Measurements from ENCODE around the gene MCM9.
"Not testable (repeated sequence)": the region's sequence is repeated elsewhere in the genome, so short reads cannot be mapped to it uniquely, and the experiment has no call there.

Gene MCM9

GRCh38 chr6:118876198-118876597 lies 58.8 kb downstream of the MCM9 start:
- intact Hi-C loops (cut with micrococcal nuclease) = no loop called here
- Mint-ChIP-seq H3K4me1 (ENCODE audit: low read depth) (peaks cover 33% of the 10 kb centered on the region), H3K4me3 (no peak overlapping the region), H3K36me3 (ENCODE audit: low read depth) (peaks cover 12% of the 10 kb centered on the region), H3K9me3 (no peaks in the 10 kb centered on the region), H3K27ac (no peak overlapping the region), H3K27me3 (no peaks in the 10 kb centered on the region)

GRCh38 chr6:118875672-118876071 lies 59.3 kb downstream of the MCM9 start:
- H3K4me3 Mint-ChIP-seq = no peak overlapping the region
- no peak overlapping the region for H3K27ac Mint-ChIP-seq
- H3K27me3 Mint-ChIP-seq = no peaks in the 10 kb centered on the region
- peaks cover 33% of the 10 kb centered on the region for H3K4me1 Mint-ChIP-seq (ENCODE audit: low read depth)
- intact Hi-C loops (cut with micrococcal nuclease) = no loop called here
- no peaks in the 10 kb centered on the region for H3K9me3 Mint-ChIP-seq
- H3K36me3 Mint-ChIP-seq (ENCODE audit: low read depth) = peaks cover 12% of the 10 kb centered on the region

- Mint-ChIP-seq H3K27ac (peak overlapping the region; percentile 23), H3K9me3 (no peaks in the 10 kb centered on the region), H3K36me3 (ENCODE audit: low read depth) (peaks cover 20% of the 10 kb centered on the region), H3K4me3 (no peak overlapping the region), H3K4me1 (ENCODE audit: low read depth) (peaks cover 30% of the 10 kb centered on the region), H3K27me3 (no peaks in the 10 kb centered on the region)
- intact Hi-C loops (cut with micrococcal nuclease) = no loop called here
Measured at GRCh38 chr6:118873239-118873638, 61.7 kb downstream of the MCM9 start.

GRCh38 chr6:118872726-118873125 lies 62.2 kb downstream of the MCM9 start:
- Mint-ChIP-seq H3K9me3 (no peaks in the 10 kb centered on the region), H3K27ac (peak overlapping the region; percentile 23), H3K4me3 (no peak overlapping the region), H3K36me3 (ENCODE audit: low read depth) (peaks cover 20% of the 10 kb centered on the region), H3K4me1 (ENCODE audit: low read depth) (peaks cover 30% of the 10 kb centered on the region), H3K27me3 (no peaks in the 10 kb centered on the region)
- intact Hi-C loops (cut with micrococcal nuclease) = no loop called here

GRCh38 chr6:118872318-118872717 lies 62.6 kb downstream of the MCM9 start:
- Mint-ChIP-seq H3K36me3 (ENCODE audit: low read depth) (peaks cover 16% of the 10 kb centered on the region), H3K27ac (peak overlapping the region; percentile 25), H3K4me1 (ENCODE audit: low read depth) (peaks cover 30% of the 10 kb centered on the region), H3K27me3 (no peaks in the 10 kb centered on the region), H3K4me3 (no peak overlapping the region), H3K9me3 (no peaks in the 10 kb centered on the region)
- intact Hi-C loops (cut with micrococcal nuclease) = no loop called here

GRCh38 chr6:118871331-118871730 lies 63.6 kb downstream of the MCM9 start:
- H3K36me3 Mint-ChIP-seq (ENCODE audit: low read depth) = peaks cover 14% of the 10 kb centered on the region
- no peak overlapping the region for H3K4me3 Mint-ChIP-seq
- peaks cover 34% of the 10 kb centered on the region for H3K4me1 Mint-ChIP-seq (ENCODE audit: low read depth)
- H3K27ac Mint-ChIP-seq = peak overlapping the region; percentile 25
- intact Hi-C loops (cut with micrococcal nuclease) = no loop called here
- H3K27me3 Mint-ChIP-seq = no peaks in the 10 kb centered on the region
- H3K9me3 Mint-ChIP-seq = peaks cover 6% of the 10 kb centered on the region

GRCh38 chr6:118869894-118870589 lies 64.9 kb downstream of the MCM9 start:
- peaks cover 10% of the 10 kb centered on the region for H3K9me3 Mint-ChIP-seq
- H3K4me1 Mint-ChIP-seq (ENCODE audit: low read depth) = peaks cover 47% of the 10 kb centered on the region
- H3K27me3 Mint-ChIP-seq = no peaks in the 10 kb centered on the region
- no peak overlapping the region for H3K27ac Mint-ChIP-seq
- no peak overlapping the region for H3K4me3 Mint-ChIP-seq
- intact Hi-C loops (cut with micrococcal nuclease) = no loop called here
- H3K36me3 Mint-ChIP-seq (ENCODE audit: low read depth) = peaks cover 14% of the 10 kb centered on the region

GRCh38 chr6:118869350-118869749 lies 65.6 kb downstream of the MCM9 start:
- Mint-ChIP-seq H3K36me3 (ENCODE audit: low read depth) (peaks cover 14% of the 10 kb centered on the region), H3K4me1 (ENCODE audit: low read depth) (peaks cover 54% of the 10 kb centered on the region), H3K27me3 (no peaks in the 10 kb centered on the region), H3K4me3 (no peak overlapping the region), H3K9me3 (peaks cover 10% of the 10 kb centered on the region), H3K27ac (no peak overlapping the region)
- intact Hi-C loops (cut with micrococcal nuclease) = no loop called here

- Mint-ChIP-seq H3K9me3 (peaks cover 10% of the 10 kb centered on the region), H3K36me3 (ENCODE audit: low read depth) (peaks cover 14% of the 10 kb centered on the region), H3K4me1 (ENCODE audit: low read depth) (peaks cover 58% of the 10 kb centered on the region)
- H3K27ac Mint-ChIP-seq; intact Hi-C loops (cut with micrococcal nuclease); H3K27me3 Mint-ChIP-seq; H3K4me3 Mint-ChIP-seq: not testable (repeated sequence)
Measured at GRCh38 chr6:118868901-118869300, 66.1 kb downstream of the MCM9 start.

GRCh38 chr6:118867181-118867580 lies 67.8 kb downstream of the MCM9 start:
- no peak overlapping the region for H3K4me3 Mint-ChIP-seq
- no peak overlapping the region for H3K27ac Mint-ChIP-seq
- peaks cover 10% of the 10 kb centered on the region for H3K9me3 Mint-ChIP-seq
- intact Hi-C loops (cut with micrococcal nuclease) = no loop called here
- H3K4me1 Mint-ChIP-seq (ENCODE audit: low read depth) = peaks cover 47% of the 10 kb centered on the region
- H3K36me3 Mint-ChIP-seq (ENCODE audit: low read depth) = peaks cover 21% of the 10 kb centered on the region
- H3K27me3 Mint-ChIP-seq = no peaks in the 10 kb centered on the region

GRCh38 chr6:118865100-118865391 lies 69.9 kb downstream of the MCM9 start:
- peak overlapping the region; percentile 63 for H3K27ac Mint-ChIP-seq
- no peaks in the 10 kb centered on the region for H3K27me3 Mint-ChIP-seq
- H3K9me3 Mint-ChIP-seq = peaks cover 10% of the 10 kb centered on the region
- intact Hi-C loops (cut with micrococcal nuclease) = no loop called here
- no peak overlapping the region for H3K4me3 Mint-ChIP-seq
- peaks cover 42% of the 10 kb centered on the region for H3K4me1 Mint-ChIP-seq (ENCODE audit: low read depth)
- peaks cover 28% of the 10 kb centered on the region for H3K36me3 Mint-ChIP-seq (ENCODE audit: low read depth)

GRCh38 chr6:118864341-118865099 lies 70.4 kb downstream of the MCM9 start:
- Mint-ChIP-seq H3K27ac (peak overlapping the region; percentile 63), H3K27me3 (no peaks in the 10 kb centered on the region), H3K4me1 (ENCODE audit: low read depth) (peaks cover 42% of the 10 kb centered on the region), H3K4me3 (no peak overlapping the region), H3K9me3 (peaks cover 10% of the 10 kb centered on the region), H3K36me3 (ENCODE audit: low read depth) (peaks cover 28% of the 10 kb centered on the region)
- intact Hi-C loops (cut with micrococcal nuclease) = no loop called here

GRCh38 chr6:118862443-118862842 lies 72.5 kb downstream of the MCM9 start:
- Mint-ChIP-seq H3K4me1 (ENCODE audit: low read depth) (peaks cover 43% of the 10 kb centered on the region), H3K36me3 (ENCODE audit: low read depth) (peaks cover 20% of the 10 kb centered on the region), H3K27me3 (no peaks in the 10 kb centered on the region), H3K27ac (no peak overlapping the region), H3K9me3 (peaks cover 10% of the 10 kb centered on the region), H3K4me3 (no peak overlapping the region)
- intact Hi-C loops (cut with micrococcal nuclease) = no loop called here

- Mint-ChIP-seq H3K4me3 (no peak overlapping the region), H3K27me3 (no peaks in the 10 kb centered on the region), H3K4me1 (ENCODE audit: low read depth) (peaks cover 35% of the 10 kb centered on the region), H3K27ac (no peak overlapping the region), H3K9me3 (no peaks in the 10 kb centered on the region), H3K36me3 (ENCODE audit: low read depth) (peaks cover 20% of the 10 kb centered on the region)
- intact Hi-C loops (cut with micrococcal nuclease) = no loop called here
Measured at GRCh38 chr6:118860880-118861279, 74.1 kb downstream of the MCM9 start.

- peaks cover 20% of the 10 kb centered on the region for H3K36me3 Mint-ChIP-seq (ENCODE audit: low read depth)
- intact Hi-C loops (cut with micrococcal nuclease) = no loop called here
- peaks cover 30% of the 10 kb centered on the region for H3K4me1 Mint-ChIP-seq (ENCODE audit: low read depth)
- no peaks in the 10 kb centered on the region for H3K27me3 Mint-ChIP-seq
- H3K9me3 Mint-ChIP-seq = no peaks in the 10 kb centered on the region
- no peak overlapping the region for H3K4me3 Mint-ChIP-seq
- no peak overlapping the region for H3K27ac Mint-ChIP-seq
Measured at GRCh38 chr6:118860363-118860762, 74.6 kb downstream of the MCM9 start.

All from dendritic cell treated with granulocyte-macrophage colony-stimulating factor and Interleukin-4, amounts not matched to agents 40 ng/mL and 50 ng/mL, for 4 days (primary cell).